Panc1 (cell line): ENCODE data around the gene OR2AK2. TPM values are rescaled to one million over a fixed set of nuclear protein-coding genes. Genes with fewer than 3 reads are reported as not detected.

ENCODE experiments used
- ATAC-seq: fragments of 200-7000 bp; cut with Tn5 transposase; 2 replicates; pipeline ENCODE4 v1.9.1; 2020; ENCODE audit warnings: mild to moderate bottlenecking, moderate library complexity
- BruUV-seq: library from RNA; stranded (reverse); fragments of 400-500 nt; replicated peaks from 2 replicates; lab custom pipeline; 2021; lab: Mats Ljungman, UMichigan
- CTCF ChIA-PET: fragments of 300-600 bp; sonication (Branson Sonifier 250); formaldehyde crosslinking; loops from one replicate; lab custom pipeline; 2022; ENCODE audit warnings: antibody characterized with exemption; lab: Charles Lee
- POLR2A ChIA-PET: fragments of 300-600 bp; sonication (Branson Sonifier 250); formaldehyde crosslinking; loops from one replicate; lab custom pipeline; 2022; ENCODE audit warnings: antibody characterized with exemption; lab: Charles Lee
- DNase-seq: peaks from one replicate; pipeline ENCODE4 v3.0.0-alpha.2; 2010; ENCODE audit warnings: low read depth, low spot score
- H3K27ac ChIP-seq: 2 replicates; pipeline ENCODE4 v1.5.1; 2011; ENCODE audit warnings: mild to moderate bottlenecking, low read length, inconsistent platforms
- H3K27me3 ChIP-seq: fragments of 200-500 bp; sonication (Bioruptor generic); 2 replicates; pipeline ENCODE4 v1.6.0; 2014; ENCODE audit warnings: low read length, inconsistent platforms; ENCODE audit not compliant: control insufficient read depth, insufficient read depth
- H3K36me3 ChIP-seq: fragments of 200-500 bp; sonication (Bioruptor generic); 2 replicates; pipeline ENCODE4 v1.5.1; 2014; ENCODE audit warnings: inconsistent platforms, mild to moderate bottlenecking, low read length, moderate library complexity; ENCODE audit not compliant: control insufficient read depth, insufficient read depth
- H3K4me1 ChIP-seq: 2 replicates; pipeline ENCODE4 v1.5.1; 2011; ENCODE audit warnings: inconsistent platforms, mild to moderate bottlenecking, low read length, moderate library complexity; ENCODE audit not compliant: control insufficient read depth, insufficient read depth
- H3K4me3 ChIP-seq, 2 experiments: 2 replicates each; pipeline ENCODE4 v1.5.1; 2011 to 2012; ENCODE audit warnings: low read depth in 2 of 2, low read length in 2 of 2, mild to moderate bottlenecking in 2 of 2, inconsistent platforms in 1 of 2, moderate library complexity in 1 of 2
- H3K9me3 ChIP-seq: fragments of 200-500 bp; sonication (Bioruptor generic); 2 replicates; pipeline ENCODE4 v1.5.1; 2014; ENCODE audit warnings: low read depth, mild to moderate bottlenecking, inconsistent platforms, low read length, moderate library complexity; ENCODE audit not compliant: control insufficient read depth, insufficient read depth
- POLR2AphosphoS5 ChIP-seq: IDR thresholded peaks from 2 replicates; pipeline ENCODE4 v1.6.1; 2012; ENCODE audit warnings: mild to moderate bottlenecking, low read depth, low read length, moderate library complexity
- SIN3A ChIP-seq: IDR thresholded peaks from 2 replicates; pipeline ENCODE4 v1.6.1; 2012; ENCODE audit warnings: low read depth, mild to moderate bottlenecking, low read length, moderate library complexity, borderline replicate concordance; ENCODE audit not compliant: insufficient read depth
- TCF7L2 ChIP-seq: IDR thresholded peaks from 2 replicates; pipeline ENCODE4 v1.6.1; 2011; ENCODE audit warnings: mild to moderate bottlenecking, low read depth, low read length, inconsistent platforms
- in situ Hi-C: cut with HindIII; loops from 2 replicates; pipeline ENCODE4 v1.10.0; 2016; ENCODE audit warnings: low sequenced_read_pairs, low pct_unique_long_range_greater_than_20kb
- intact Hi-C: fragments of 100-400 bp; cut with micrococcal nuclease; formaldehyde crosslinking; loops from one replicate; pipeline ENCODE4 v1.10.0; 2022; ENCODE audit not compliant: unreplicated experiment
- total RNA-seq: library from RNA; stranded (reverse); gene quantifications from one replicate; pipeline ENCODE4 v1.2.1, GENCODE V29; 2021; ENCODE audit not compliant: unreplicated experiment
- TF ChIP-seq, protein P1 (sequence below), 2 experiments: IDR thresholded peaks; 2 replicates each; pipeline ENCODE4 v1.6.1; 2011 to 2012; ENCODE audit warnings: low read depth in 2 of 2, control low read depth in 1 of 2, low read length in 1 of 2, mild to moderate bottlenecking in 1 of 2, moderate library complexity in 1 of 2; ENCODE audit not compliant: insufficient read depth in 1 of 2
- TF ChIP-seq, protein P2 (sequence below): fragments of 450-650 bp; IDR thresholded peaks from 2 replicates; pipeline ENCODE4 v1.5.1; 2017; ENCODE audit warnings: mild to moderate bottlenecking

OR2AK2 gene
- total RNA-seq, 1 experiment from 2014 or later, result not detected

DNA sequence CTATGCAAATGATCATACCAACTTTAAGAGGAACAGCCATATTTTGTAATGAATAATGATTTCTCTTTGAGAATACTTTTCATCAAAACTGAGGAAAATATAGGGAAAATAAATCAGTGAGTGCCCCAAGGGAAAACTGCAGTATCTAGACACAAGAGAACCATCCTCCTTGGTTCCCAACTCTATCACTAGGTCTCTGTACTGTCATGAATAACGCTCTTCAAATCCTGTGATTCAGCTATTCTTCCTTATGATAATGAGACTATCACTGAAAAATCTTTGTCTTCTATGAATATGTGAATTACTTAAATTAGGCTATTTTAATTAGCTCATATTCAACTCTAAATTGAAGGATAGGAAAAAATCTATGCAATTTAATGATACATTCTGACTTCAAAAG lies 50.8 kb downstream of the OR2AK2 start:
- ATAC-seq (no peak), DNase-seq (no peak)
- no peaks in the 10 kb centered on the region for H3K27me3 ChIP-seq
- no peak overlapping the region for H3K4me3 ChIP-seq
- in situ Hi-C loops (no loop called here), intact Hi-C loops (no loop called here)
- H3K36me3 ChIP-seq, result no peaks in the 10 kb centered on the region
- CTCF ChIA-PET, result no interaction called here
- no peak overlapping the region for H3K27ac ChIP-seq
- POLR2A ChIA-PET, result no interaction called here
- BruUV-seq, result no TSS peak
- peaks cover 4% of the 10 kb centered on the region; the same call in 1 of the 2 replicates for H3K9me3 ChIP-seq
- H3K4me1 ChIP-seq, result no peaks in the 10 kb centered on the region
- TF ChIP-seq, protein P1, sequence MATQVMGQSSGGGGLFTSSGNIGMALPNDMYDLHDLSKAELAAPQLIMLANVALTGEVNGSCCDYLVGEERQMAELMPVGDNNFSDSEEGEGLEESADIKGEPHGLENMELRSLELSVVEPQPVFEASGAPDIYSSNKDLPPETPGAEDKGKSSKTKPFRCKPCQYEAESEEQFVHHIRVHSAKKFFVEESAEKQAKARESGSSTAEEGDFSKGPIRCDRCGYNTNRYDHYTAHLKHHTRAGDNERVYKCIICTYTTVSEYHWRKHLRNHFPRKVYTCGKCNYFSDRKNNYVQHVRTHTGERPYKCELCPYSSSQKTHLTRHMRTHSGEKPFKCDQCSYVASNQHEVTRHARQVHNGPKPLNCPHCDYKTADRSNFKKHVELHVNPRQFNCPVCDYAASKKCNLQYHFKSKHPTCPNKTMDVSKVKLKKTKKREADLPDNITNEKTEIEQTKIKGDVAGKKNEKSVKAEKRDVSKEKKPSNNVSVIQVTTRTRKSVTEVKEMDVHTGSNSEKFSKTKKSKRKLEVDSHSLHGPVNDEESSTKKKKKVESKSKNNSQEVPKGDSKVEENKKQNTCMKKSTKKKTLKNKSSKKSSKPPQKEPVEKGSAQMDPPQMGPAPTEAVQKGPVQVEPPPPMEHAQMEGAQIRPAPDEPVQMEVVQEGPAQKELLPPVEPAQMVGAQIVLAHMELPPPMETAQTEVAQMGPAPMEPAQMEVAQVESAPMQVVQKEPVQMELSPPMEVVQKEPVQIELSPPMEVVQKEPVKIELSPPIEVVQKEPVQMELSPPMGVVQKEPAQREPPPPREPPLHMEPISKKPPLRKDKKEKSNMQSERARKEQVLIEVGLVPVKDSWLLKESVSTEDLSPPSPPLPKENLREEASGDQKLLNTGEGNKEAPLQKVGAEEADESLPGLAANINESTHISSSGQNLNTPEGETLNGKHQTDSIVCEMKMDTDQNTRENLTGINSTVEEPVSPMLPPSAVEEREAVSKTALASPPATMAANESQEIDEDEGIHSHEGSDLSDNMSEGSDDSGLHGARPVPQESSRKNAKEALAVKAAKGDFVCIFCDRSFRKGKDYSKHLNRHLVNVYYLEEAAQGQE (IDR thresholded peaks at IDR 0.05; ENCODE audit: insufficient read depth in 1 of 2, low read depth in 2 of 2, low read length in 1 of 2), result no peak
- no peak for TF ChIP-seq SIN3A
- TF ChIP-seq TCF7L2, result no peak
- no peak for TF ChIP-seq POLR2AphosphoS5
- TF ChIP-seq, protein P2, sequence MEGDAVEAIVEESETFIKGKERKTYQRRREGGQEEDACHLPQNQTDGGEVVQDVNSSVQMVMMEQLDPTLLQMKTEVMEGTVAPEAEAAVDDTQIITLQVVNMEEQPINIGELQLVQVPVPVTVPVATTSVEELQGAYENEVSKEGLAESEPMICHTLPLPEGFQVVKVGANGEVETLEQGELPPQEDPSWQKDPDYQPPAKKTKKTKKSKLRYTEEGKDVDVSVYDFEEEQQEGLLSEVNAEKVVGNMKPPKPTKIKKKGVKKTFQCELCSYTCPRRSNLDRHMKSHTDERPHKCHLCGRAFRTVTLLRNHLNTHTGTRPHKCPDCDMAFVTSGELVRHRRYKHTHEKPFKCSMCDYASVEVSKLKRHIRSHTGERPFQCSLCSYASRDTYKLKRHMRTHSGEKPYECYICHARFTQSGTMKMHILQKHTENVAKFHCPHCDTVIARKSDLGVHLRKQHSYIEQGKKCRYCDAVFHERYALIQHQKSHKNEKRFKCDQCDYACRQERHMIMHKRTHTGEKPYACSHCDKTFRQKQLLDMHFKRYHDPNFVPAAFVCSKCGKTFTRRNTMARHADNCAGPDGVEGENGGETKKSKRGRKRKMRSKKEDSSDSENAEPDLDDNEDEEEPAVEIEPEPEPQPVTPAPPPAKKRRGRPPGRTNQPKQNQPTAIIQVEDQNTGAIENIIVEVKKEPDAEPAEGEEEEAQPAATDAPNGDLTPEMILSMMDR, result no peak

Other genes starting within 250 kb of the OR2AK2 start
- not detected for gene OR6F1, start 248.6 kb upstream of the OR2AK2 start, total RNA-seq
- gene OR14K1, start 226.6 kb upstream of the OR2AK2 start, total RNA-seq, result not detected
- not detected for gene OR14A2, start 217.1 kb upstream of the OR2AK2 start, total RNA-seq
- not detected for gene OR1C1, start 204.7 kb upstream of the OR2AK2 start, total RNA-seq
- gene OR14A16, start 141.1 kb upstream of the OR2AK2 start, total RNA-seq, result not detected
- not detected for gene OR11L1, start 123.3 kb upstream of the OR2AK2 start, total RNA-seq
- gene TRIM58, start 108.0 kb upstream of the OR2AK2 start, total RNA-seq, result not detected
- gene OR2W3, start 69.6 kb upstream of the OR2AK2 start, total RNA-seq, result not detected
- gene OR2T8, start 45.0 kb upstream of the OR2AK2 start, total RNA-seq, result not detected
- gene OR2AJ1, start 40.3 kb upstream of the OR2AK2 start, total RNA-seq, result not detected
- gene OR2L8, start 16.4 kb upstream of the OR2AK2 start, total RNA-seq, result not detected
- gene OR2L5, start 48.4 kb downstream of the OR2AK2 start, total RNA-seq, result not detected
- not detected for gene OR2L2, start 64.8 kb downstream of the OR2AK2 start, total RNA-seq
- not detected for gene OR2L3, start 81.6 kb downstream of the OR2AK2 start, total RNA-seq
- not detected for gene OR2L13, start 130.0 kb downstream of the OR2AK2 start, total RNA-seq
- gene OR2M5, start 179.9 kb downstream of the OR2AK2 start, total RNA-seq, result not detected
- not detected for gene OR2M2, start 209.6 kb downstream of the OR2AK2 start, total RNA-seq
- gene OR2M3, start 232.0 kb downstream of the OR2AK2 start, total RNA-seq, result not detected